ENCODE data around the gene SLC26A11.
"Not testable (repeated sequence)": the region's sequence is repeated elsewhere in the genome, so short reads cannot be mapped to it uniquely, and the experiment has no call there.

GRCh38 chr17:80258296-80258695 lies 38.1 kb downstream of the SLC26A11 start:
- not testable (repeated sequence) for TF ChIP-seq CTCF (IDR thresholded peaks at IDR 0.05); POLR2AphosphoS5 (IDR thresholded peaks at IDR 0.05); POLR2A (IDR thresholded peaks at IDR 0.05; ENCODE audit: low read depth)

Data from esophagus muscularis mucosa (tissue), 3 donors.